Psoas muscle (tissue), 8 donors: ENCODE measurements around the gene LHFPL3. TPM values are rescaled to one million over a fixed set of nuclear protein-coding genes. Genes with fewer than 3 reads are reported as not detected.

Experiments used
- ATAC-seq, 4 donors: fragments of 200-7000 bp; cut with Tn5 transposase; one replicate each; pipeline ENCODE4 v1.9.1; 2020; ENCODE audit warnings: moderate library complexity in 3 of 4, mild to moderate bottlenecking in 2 of 4
- DNase-seq, 2 donors: peaks; one replicate each; pipeline ENCODE4 v3.0.0-alpha.2; 2020
- H3K27ac ChIP-seq: fragments of 200-600 bp; one replicate; pipeline ENCODE4 v1.8.0; 2022
- H3K27me3 ChIP-seq, 3 donors: fragments of 200-600 bp in 1 of 3; one replicate each; pipeline versions ENCODE4 v1.6.1 to v1.8.0; 2013 to 2022; ENCODE audit warnings: low read length in 2 of 3, mild to moderate bottlenecking in 2 of 3, moderate library complexity in 1 of 3; ENCODE audit not compliant: insufficient read depth in 3 of 3
- H3K36me3 ChIP-seq, 2 donors: fragments of 200-600 bp in 1 of 2; one replicate each; pipeline versions ENCODE4 v1.6.1 to v1.8.0; 2013 to 2022; ENCODE audit warnings: low read depth in 1 of 2, mild to moderate bottlenecking in 1 of 2, moderate library complexity in 1 of 2; ENCODE audit not compliant: insufficient read depth in 1 of 2
- H3K4me1 ChIP-seq: fragments of 200-600 bp; one replicate; pipeline ENCODE4 v1.8.0; 2022
- H3K4me3 ChIP-seq: fragments of 200-600 bp; one replicate; pipeline ENCODE4 v1.8.0; 2022; ENCODE audit warnings: mild to moderate bottlenecking
- H3K9me3 ChIP-seq: fragments of 200-600 bp; one replicate; pipeline ENCODE4 v1.8.0; 2022
- CTCF ChIP-seq: fragments of 200-600 bp; IDR thresholded peaks from one replicate; pipeline ENCODE4 v1.8.0; 2022; ENCODE audit warnings: antibody characterized with exemption
- WGBS, 3 donors: extraction: QIAGEN DNeasy Blood & Tissue Kit; methylation state at CpG; one replicate each; pipeline versions ENCODE4 v1.1.6 to v1.1.7; 2013; 5-methylcytosine and 5-hydroxymethylcytosine counted together
- intact Hi-C, 2 donors: fragments of 100-400 bp; cut with DNase I; formaldehyde crosslinking; loops; one replicate each; pipeline versions ENCODE4 v1.11.0 to v1.14.2; 2022
- polyA plus RNA-seq, 3 donors: library from polyadenylated mRNA; stranded (reverse); fragments of 200-250 nt; gene quantifications; one replicate each; pipeline ENCODE4 v1.2.3, GENCODE V29; 2013
- total RNA-seq, 4 donors: library from RNA; stranded (reverse); fragmentation: NEBNext Ultra II Directional in 2 of 4; extraction: Animal tissue kit (Norgen Biotek cat#: 25700) in 2 of 4; gene quantifications; one replicate each; pipeline versions ENCODE4 v1.2.1 to v1.2.4, GENCODE V29; 2021 to 2023
- donor health status: healthy with polysubstance abuse.
- donor health status: DM: no; HTN: no; CAD: no; lungs with moderate emphysema.
- donor health status: Bipolar disorder and iron deficiency.
- donor health status: healthy.
- donor health status: DM: yes; HTN: yes; CAD: no.
- donor health status: DM: no; HTN: no; CAD: no.
- donor health status: DM: no; HTN: no; CAD: no.
- donor health status: DM: yes; HTN: yes; CAD: no.

Gene LHFPL3
- total and polyA plus RNA-seq, 7 donors, result not detected

GRCh38 chr7:104895522-104896236, 567.3 kb downstream of the LHFPL3 start:
- Histone ChIP-seq H3K4me3 (no peak overlapping the region), H3K27ac (no peak overlapping the region), H3K9me3 (no peaks in the 10 kb centered on the region), H3K27me3 (no peaks in the 10 kb centered on the region), H3K36me3 (no peaks in the 10 kb centered on the region), H3K4me1 (no peaks in the 10 kb centered on the region)
- no peak for DNase-seq
- 89 to 90% (median 90%) methylated on average over 10 of the region's 10 CpGs for WGBS, 3 donors
- no peak for ATAC-seq
- intact Hi-C loops, result no loop called here
- no peak for TF ChIP-seq CTCF

- intact Hi-C loops, result no loop called here
- ATAC-seq (no peak), DNase-seq (no peak)
- Histone ChIP-seq H3K27ac (no peak overlapping the region), H3K9me3 (no peaks in the 10 kb centered on the region), H3K36me3 (no peaks in the 10 kb centered on the region), H3K4me1 (no peaks in the 10 kb centered on the region), H3K27me3 (no peaks in the 10 kb centered on the region), H3K4me3 (no peak overlapping the region)
- no peak for TF ChIP-seq CTCF
- 57 to 70% (median 67%) methylated on average over 5 of the region's 5 CpGs for WGBS, 3 donors
Observed at GRCh38 chr7:104898434-104898833, 570.0 kb downstream of the LHFPL3 start.

- TF ChIP-seq CTCF, result no peak
- H3K4me3 ChIP-seq, result no peak overlapping the region
- ATAC-seq (no peak), DNase-seq (no peak)
- no peaks in the 10 kb centered on the region for H3K4me1 ChIP-seq
- H3K27ac ChIP-seq, result no peak overlapping the region
- no peaks in the 10 kb centered on the region for H3K36me3 ChIP-seq
- H3K9me3 ChIP-seq, result no peaks in the 10 kb centered on the region
- intact Hi-C loops, result no loop called here
- H3K27me3 ChIP-seq, result peaks cover 0 to under 1% (median 0%) of the 10 kb centered on the region in 3 donors
- 41% methylated on average over 6 of the region's 6 CpGs for whole genome bisulfite sequencing, 3 donors
Observed at GRCh38 chr7:104900525-104901239, 572.3 kb downstream of the LHFPL3 start.

DNA sequence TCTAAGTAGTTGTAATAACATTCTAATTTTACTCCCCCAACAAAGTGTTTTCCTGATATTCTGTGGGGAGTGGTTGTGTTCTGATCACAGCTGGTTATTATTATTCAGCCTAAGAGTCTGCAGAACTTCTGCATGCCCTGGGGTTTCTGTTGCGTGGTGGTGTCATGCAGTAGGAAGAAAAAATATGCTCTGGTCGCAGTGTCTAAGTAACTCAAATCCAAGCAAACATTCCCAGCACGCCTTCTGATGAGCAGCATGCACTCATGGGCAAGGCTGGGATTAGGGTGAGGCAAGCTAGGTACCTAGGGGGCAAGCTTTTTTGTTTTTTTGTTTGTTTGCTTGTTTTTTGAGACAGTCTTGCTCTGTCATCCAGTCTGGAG, 572.8 kb downstream of the LHFPL3 start:
- Histone ChIP-seq H3K36me3 (no peaks in the 10 kb centered on the region), H3K4me3 (no peak overlapping the region), H3K27me3 (peaks cover 0 to 3% (median 0%) of the 10 kb centered on the region in 3 donors), H3K9me3 (no peaks in the 10 kb centered on the region), H3K27ac (no peak overlapping the region), H3K4me1 (no peaks in the 10 kb centered on the region)
- WGBS, 3 donors, result 67 to 77% (median 71%) methylated on average over 3 of the region's 3 CpGs
- intact Hi-C loops, result no loop called here
- ATAC-seq (no peak), DNase-seq (no peak)
- TF ChIP-seq CTCF, result no peak
